DND-41 (cell line): ENCODE data around the gene PIGU.

ENCODE experiments used
- CTCF ChIP-seq: IDR thresholded peaks from 2 replicates; pipeline ENCODE4 v1.5.1; 2012; ENCODE audit warnings: borderline replicate concordance, low read length, moderate library complexity, mild to moderate bottlenecking; ENCODE audit not compliant: poor library complexity, severe bottlenecking; ENCODE audit errors: extremely low read depth
- EZH2 ChIP-seq: IDR thresholded peaks from 3 replicates; pipeline ENCODE4 v1.6.1; 2012; ENCODE audit warnings: borderline replicate concordance, low read depth, mild to moderate bottlenecking, moderate library complexity, low read length, inconsistent platforms; ENCODE audit not compliant: severe bottlenecking

GRCh38 chr20:34615477-34615876 is 61.4 kb downstream of the PIGU start:
- TF ChIP-seq CTCF = no peak
- no peak for TF ChIP-seq EZH2
